Kidney epithelial cell (primary cell): ENCODE data around the gene KCNK15. TPM values are rescaled to one million over a fixed set of nuclear protein-coding genes. Genes with fewer than 3 reads are reported as not detected.

Experiments
- DNase-seq: peaks from one replicate; pipeline ENCODE4 v3.0.0-alpha.2; 2010; ENCODE audit warnings: low read depth
- H3K27me3 ChIP-seq: 2 replicates; pipeline ENCODE4 v1.6.0; 2011; ENCODE audit warnings: low read length; ENCODE audit not compliant: control insufficient read depth, insufficient read depth
- H3K36me3 ChIP-seq: 2 replicates; pipeline ENCODE4 v1.5.1; 2011; ENCODE audit warnings: low read length; ENCODE audit not compliant: control insufficient read depth, insufficient read depth
- H3K4me3 ChIP-seq: 2 replicates; pipeline ENCODE4 v1.5.1; 2011; ENCODE audit warnings: low read depth, mild to moderate bottlenecking, control low read depth, low read length
- total RNA-seq: library from RNA; depleted of rRNA; stranded (reverse); fragments of >200 nt; gene quantifications from 2 replicates; pipeline ENCODE4 v1.2.3, GENCODE V29; 2015
- TF ChIP-seq, protein P1 (sequence below): IDR thresholded peaks from 2 replicates; pipeline ENCODE4 v1.5.1; 2011; ENCODE audit warnings: mild to moderate bottlenecking, moderate library complexity, low read length, control low read depth, inconsistent platforms; ENCODE audit not compliant: insufficient read depth, poor library complexity, severe bottlenecking

Gene KCNK15
- total RNA-seq, 1 donor from 2014 or later: 2.5 TPM

DNA sequence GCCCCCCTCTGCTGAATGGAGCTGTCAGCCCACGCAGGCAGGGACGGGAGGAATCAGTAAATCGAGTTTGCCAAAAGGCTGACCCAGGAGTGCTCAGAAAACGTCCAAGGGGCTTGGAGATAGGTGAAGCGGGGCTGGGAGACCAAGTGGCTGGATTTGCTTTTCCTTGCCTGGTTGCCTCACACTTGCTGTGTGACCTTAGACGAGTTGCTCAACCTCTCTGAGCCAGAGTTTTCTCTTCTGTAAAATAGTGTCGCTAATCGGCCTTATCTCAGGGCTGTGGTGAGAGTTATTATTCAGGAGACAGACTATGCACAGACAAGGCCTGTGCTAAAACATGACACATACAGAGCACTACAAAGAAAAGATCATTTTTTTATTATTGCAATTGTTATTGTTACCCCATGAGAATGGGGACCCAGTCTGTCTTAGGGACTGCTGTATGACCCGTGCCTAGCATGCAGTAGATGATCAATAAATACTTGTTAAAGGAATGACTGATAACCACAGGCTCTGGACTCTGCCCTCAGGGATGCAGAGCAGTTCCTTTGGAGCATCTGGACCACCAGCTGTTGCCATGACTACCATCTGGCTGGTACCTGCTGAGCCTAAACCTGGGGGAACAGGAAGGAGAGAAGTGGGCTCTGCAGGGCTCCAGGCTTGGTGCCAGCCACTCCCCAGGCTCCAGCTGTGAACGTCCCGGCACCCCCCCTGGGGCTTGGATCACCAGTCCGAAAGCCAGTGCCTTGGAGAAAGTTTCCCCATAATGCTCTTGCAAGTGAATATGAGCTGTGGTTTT is 901 bp downstream of the KCNK15 start:
- no peaks in the 10 kb centered on the region for H3K36me3 ChIP-seq
- no peak for DNase-seq
- peaks cover 29% of the 10 kb centered on the region for H3K27me3 ChIP-seq
- TF ChIP-seq, protein P1, sequence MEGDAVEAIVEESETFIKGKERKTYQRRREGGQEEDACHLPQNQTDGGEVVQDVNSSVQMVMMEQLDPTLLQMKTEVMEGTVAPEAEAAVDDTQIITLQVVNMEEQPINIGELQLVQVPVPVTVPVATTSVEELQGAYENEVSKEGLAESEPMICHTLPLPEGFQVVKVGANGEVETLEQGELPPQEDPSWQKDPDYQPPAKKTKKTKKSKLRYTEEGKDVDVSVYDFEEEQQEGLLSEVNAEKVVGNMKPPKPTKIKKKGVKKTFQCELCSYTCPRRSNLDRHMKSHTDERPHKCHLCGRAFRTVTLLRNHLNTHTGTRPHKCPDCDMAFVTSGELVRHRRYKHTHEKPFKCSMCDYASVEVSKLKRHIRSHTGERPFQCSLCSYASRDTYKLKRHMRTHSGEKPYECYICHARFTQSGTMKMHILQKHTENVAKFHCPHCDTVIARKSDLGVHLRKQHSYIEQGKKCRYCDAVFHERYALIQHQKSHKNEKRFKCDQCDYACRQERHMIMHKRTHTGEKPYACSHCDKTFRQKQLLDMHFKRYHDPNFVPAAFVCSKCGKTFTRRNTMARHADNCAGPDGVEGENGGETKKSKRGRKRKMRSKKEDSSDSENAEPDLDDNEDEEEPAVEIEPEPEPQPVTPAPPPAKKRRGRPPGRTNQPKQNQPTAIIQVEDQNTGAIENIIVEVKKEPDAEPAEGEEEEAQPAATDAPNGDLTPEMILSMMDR: no peak
- peak overlapping the region; percentile 39 for H3K4me3 ChIP-seq

DNA sequence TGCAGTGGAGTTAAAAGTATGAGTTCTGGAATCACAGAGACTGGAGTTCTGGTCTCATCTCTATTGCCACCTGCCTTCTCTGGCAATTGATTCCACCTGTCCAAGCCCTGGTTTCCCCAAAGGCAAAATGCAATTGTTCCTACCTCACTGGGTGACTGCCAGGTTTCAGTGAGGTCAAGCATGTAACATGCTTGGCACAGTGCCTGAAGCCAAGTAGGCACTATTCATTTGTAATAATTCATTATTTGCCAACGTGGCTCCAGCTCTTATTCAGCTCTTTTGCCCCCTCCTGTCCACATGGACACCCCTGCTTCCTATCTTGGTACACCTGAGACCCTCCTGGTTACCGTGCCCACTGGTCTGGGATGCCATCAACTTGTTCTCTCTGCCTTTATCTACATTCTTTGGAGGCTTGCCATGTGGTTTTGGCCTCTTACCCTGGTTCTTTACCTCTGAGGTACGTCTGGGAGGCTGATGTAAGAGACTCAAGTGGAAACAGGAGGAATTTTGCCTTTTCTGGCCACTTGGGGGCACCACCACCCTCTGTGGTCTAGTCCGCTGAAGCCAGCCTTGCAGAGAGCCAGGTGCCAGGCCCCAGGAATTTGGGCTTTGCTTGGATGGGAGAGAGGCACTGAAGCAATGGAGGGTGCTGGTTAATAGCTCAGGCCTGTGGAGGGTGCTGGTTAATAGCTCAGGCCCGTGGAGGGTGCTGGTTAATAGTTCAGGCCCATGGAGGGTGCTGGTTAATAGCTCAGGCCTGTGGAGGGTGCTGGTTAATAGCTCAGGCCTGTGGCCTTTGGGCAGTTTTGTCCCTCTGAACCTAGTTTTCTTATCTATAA is 1.7 kb downstream of the KCNK15 start:
- H3K27me3 ChIP-seq: peaks cover 32% of the 10 kb centered on the region
- no peaks in the 10 kb centered on the region for H3K36me3 ChIP-seq
- DNase-seq: peak; percentile 66
- TF ChIP-seq, protein P1: peak; percentile 80
- H3K4me3 ChIP-seq: no peak overlapping the region

DNA sequence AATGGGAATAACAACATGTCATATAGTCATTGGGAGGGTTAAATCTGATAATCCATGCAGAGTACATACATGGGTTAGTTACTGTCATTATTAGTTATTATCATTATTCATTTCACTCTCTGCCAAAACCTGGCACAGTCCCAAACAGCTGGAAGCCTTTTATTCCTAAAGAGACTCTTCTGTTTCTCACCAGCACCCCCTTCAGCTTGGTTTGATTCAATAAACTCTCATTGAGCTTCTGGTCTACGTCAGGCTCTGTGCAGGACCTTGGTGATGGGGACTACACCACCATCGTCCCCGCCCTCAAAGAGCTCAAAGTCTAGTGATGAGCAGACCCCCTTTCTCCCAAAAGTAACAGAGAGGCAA is 2.3 kb downstream of the KCNK15 start:
- no peak for DNase-seq
- Histone ChIP-seq H3K27me3 (peaks cover 34% of the 10 kb centered on the region), H3K36me3 (no peaks in the 10 kb centered on the region), H3K4me3 (no peak overlapping the region)
- TF ChIP-seq, protein P1: no peak

DNA sequence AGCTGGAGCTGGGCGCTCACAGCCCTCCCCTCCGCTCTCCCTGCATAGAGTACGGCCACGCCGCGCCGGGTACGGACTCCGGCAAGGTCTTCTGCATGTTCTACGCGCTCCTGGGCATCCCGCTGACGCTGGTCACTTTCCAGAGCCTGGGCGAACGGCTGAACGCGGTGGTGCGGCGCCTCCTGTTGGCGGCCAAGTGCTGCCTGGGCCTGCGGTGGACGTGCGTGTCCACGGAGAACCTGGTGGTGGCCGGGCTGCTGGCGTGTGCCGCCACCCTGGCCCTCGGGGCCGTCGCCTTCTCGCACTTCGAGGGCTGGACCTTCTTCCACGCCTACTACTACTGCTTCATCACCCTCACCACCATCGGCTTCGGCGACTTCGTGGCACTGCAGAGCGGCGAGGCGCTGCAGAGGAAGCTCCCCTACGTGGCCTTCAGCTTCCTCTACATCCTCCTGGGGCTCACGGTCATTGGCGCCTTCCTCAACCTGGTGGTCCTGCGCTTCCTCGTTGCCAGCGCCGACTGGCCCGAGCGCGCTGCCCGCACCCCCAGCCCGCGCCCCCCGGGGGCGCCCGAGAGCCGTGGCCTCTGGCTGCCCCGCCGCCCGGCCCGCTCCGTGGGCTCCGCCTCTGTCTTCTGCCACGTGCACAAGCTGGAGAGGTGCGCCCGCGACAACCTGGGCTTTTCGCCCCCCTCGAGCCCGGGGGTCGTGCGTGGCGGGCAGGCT is 4.6 kb downstream of the KCNK15 start:
- Histone ChIP-seq H3K36me3 (no peaks in the 10 kb centered on the region), H3K4me3 (no peak overlapping the region), H3K27me3 (peaks cover 38% of the 10 kb centered on the region)
- no peak for DNase-seq
- TF ChIP-seq, protein P1: peak; percentile 4

DNA sequence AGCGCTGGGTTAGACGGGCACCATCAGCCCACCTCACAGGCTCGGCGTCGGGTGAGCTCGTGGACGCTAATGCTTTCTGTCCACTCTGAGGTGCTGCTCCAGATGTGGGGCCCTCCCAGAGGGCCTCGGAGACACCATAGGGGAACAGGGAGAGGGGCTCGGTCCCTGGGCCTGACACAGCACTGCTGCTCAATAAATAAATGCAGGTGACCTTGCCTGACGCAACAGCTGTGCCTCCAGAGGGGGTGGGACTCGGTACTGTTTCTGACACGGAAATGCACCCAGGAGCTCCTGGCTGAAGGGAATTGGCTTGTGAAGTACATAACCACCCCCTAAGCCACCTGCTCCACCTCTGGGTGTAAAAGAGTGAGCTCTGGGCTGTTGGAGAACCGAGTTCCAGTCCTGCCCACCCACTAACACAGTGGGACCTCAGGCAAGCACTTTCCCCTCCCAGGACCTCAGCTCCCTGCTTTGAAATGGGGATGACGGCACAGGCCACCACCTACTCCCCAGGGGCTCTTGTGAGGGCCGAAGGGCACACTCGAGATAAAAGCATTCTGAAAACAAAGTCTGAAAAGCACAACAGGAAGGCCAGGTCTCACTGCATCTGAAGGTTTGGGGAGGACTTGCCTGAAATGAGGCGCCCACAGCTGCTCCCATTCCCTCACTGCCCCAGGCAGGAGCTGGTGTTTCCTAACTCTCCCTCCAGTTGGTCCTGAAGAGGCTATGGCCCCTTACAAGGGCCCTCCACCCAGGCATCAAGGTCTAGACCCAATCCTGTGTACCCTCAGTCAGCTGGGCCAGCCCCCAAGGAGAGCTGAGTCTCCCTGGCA is 6.7 kb downstream of the KCNK15 start:
- Histone ChIP-seq H3K27me3 (peaks cover 34% of the 10 kb centered on the region), H3K36me3 (no peaks in the 10 kb centered on the region), H3K4me3 (no peak overlapping the region)
- no peak for DNase-seq
- TF ChIP-seq, protein P1: no peak
